ENCODE data around the gene ZNF837. TPM values are rescaled to one million over a fixed set of nuclear protein-coding genes. Genes with fewer than 3 reads are reported as not detected.
"Not testable (repeated sequence)": the region's sequence is repeated elsewhere in the genome, so short reads cannot be mapped to it uniquely, and the experiment has no call there.

ZNF837 gene
- total RNA-seq, 1 donor from 2014 or later: 1.6 TPM

- ATAC-seq: no peak
- peaks cover 5% of the 10 kb centered on the region for H3K4me1 ChIP-seq
- no peak overlapping the region for H3K4me3 ChIP-seq
- DNase-seq: no peak
- H3K27ac ChIP-seq: no peak overlapping the region
- TF ChIP-seq CTCF (IDR thresholded peaks at IDR 0.05): no peak
- H3K36me3 ChIP-seq: no peaks in the 10 kb centered on the region
- H3K9me3 ChIP-seq: no peaks in the 10 kb centered on the region
- intact Hi-C loops (cut with DNase I): no loop called here
- peaks cover 14% of the 10 kb centered on the region for H3K27me3 ChIP-seq
Measured at GRCh38 chr19:58350001-58350861, 30.6 kb downstream of the ZNF837 start.

GRCh38 chr19:58349590-58349989 lies 31.2 kb downstream of the ZNF837 start:
- Histone ChIP-seq H3K27ac (no peak overlapping the region), H3K4me3 (no peak overlapping the region), H3K36me3 (no peaks in the 10 kb centered on the region), H3K27me3 (peaks cover 14% of the 10 kb centered on the region), H3K9me3 (no peaks in the 10 kb centered on the region), H3K4me1 (peaks cover 5% of the 10 kb centered on the region)
- TF ChIP-seq CTCF (IDR thresholded peaks at IDR 0.05): no peak
- ATAC-seq (no peak), DNase-seq (no peak)
- intact Hi-C loops (cut with DNase I): no loop called here

GRCh38 chr19:58348080-58348479 lies 32.8 kb downstream of the ZNF837 start:
- Histone ChIP-seq H3K27me3 (peaks cover 14% of the 10 kb centered on the region), H3K27ac (peak overlapping the region; percentile 65), H3K4me3 (peak overlapping the region; percentile 73)
- DNase-seq; H3K4me1 ChIP-seq; H3K9me3 ChIP-seq; H3K36me3 ChIP-seq; intact Hi-C loops (cut with DNase I); ATAC-seq: not testable (repeated sequence)

- H3K4me1 ChIP-seq: peaks cover 5% of the 10 kb centered on the region
- peaks cover 14% of the 10 kb centered on the region for H3K27me3 ChIP-seq
- no peaks in the 10 kb centered on the region for H3K9me3 ChIP-seq
- H3K4me3 ChIP-seq: peak overlapping the region; percentile 73
- peak; percentile 97 for ATAC-seq
- intact Hi-C loops (cut with DNase I): no loop called here
- peak; percentile 79 for DNase-seq
- H3K36me3 ChIP-seq: no peaks in the 10 kb centered on the region
- TF ChIP-seq CTCF (IDR thresholded peaks at IDR 0.05): no peak
- H3K27ac ChIP-seq: peak overlapping the region; percentile 79
Measured at GRCh38 chr19:58346961-58347929, 33.6 kb downstream of the ZNF837 start.

- Histone ChIP-seq H3K27me3 (peaks cover 5% of the 10 kb centered on the region), H3K36me3 (no peaks in the 10 kb centered on the region), H3K27ac (no peak overlapping the region), H3K4me3 (no peak overlapping the region), H3K4me1 (peaks cover 5% of the 10 kb centered on the region), H3K9me3 (no peaks in the 10 kb centered on the region)
- no peak for TF ChIP-seq CTCF (IDR thresholded peaks at IDR 0.05)
- ATAC-seq (no peak), DNase-seq (no peak)
- intact Hi-C loops (cut with DNase I): no loop called here
Measured at GRCh38 chr19:58345558-58345957, 35.3 kb downstream of the ZNF837 start.

Data from upper lobe of right lung (tissue), 1 donor.